ENCODE results near the gene ACER3. TPM values are rescaled to one million over a fixed set of nuclear protein-coding genes. Genes with fewer than 3 reads are reported as not detected.
"Not testable (repeated sequence)": the region's sequence is repeated elsewhere in the genome, so short reads cannot be mapped to it uniquely, and the experiment has no call there.

The ACER3 gene
- total RNA-seq, 4 donors from 2014 or later: 11.5 to 29.3 (median 17.9) TPM

DNA sequence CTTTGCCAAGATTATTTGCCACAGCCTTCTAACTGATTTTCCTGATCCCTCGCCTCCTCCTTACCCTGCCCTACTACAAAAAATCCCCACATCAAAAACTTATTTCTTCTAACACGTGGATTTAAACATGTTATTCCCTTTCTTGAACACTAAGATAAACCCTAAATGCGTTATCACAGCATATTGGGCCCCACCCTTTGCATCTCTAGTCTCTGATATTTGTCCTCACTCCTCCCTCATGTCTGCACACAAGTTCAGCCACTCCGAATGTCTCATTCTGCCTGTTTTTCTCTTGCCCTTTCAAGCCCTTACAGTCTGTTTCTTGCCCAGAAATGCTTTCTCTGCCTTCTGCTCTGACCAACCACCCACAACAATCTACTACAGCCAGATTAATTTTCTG lies 10.6 kb upstream of the ACER3 start:
- intact Hi-C loops (cut with DNase I): no loop called here
- WGBS, 2 donors: 81% methylated on average over 4 of the region's 4 CpGs
- no peaks in the 10 kb centered on the region for H3K9me3 ChIP-seq
- H3K27me3 ChIP-seq: no peaks in the 10 kb centered on the region
- H3K36me3 ChIP-seq: no peaks in the 10 kb centered on the region
- H3K4me1 ChIP-seq: no peaks in the 10 kb centered on the region
- H3K27ac ChIP-seq: no peak overlapping the region
- TF ChIP-seq CTCF (IDR thresholded peaks at IDR 0.05) (no peak), POLR2A (IDR thresholded peaks at IDR 0.05) (no peak)
- no peak for DNase-seq
- H3K4me3 ChIP-seq (replicated peaks in 1 of 3): no peak overlapping the region

GRCh38 chr11:76850815-76851214 lies 9.9 kb upstream of the ACER3 start:
- Histone ChIP-seq H3K27me3 (no peaks in the 10 kb centered on the region), H3K27ac (no peak overlapping the region), H3K36me3 (no peaks in the 10 kb centered on the region), H3K4me1 (no peaks in the 10 kb centered on the region), H3K4me3 (replicated peaks in 1 of 3) (no peak overlapping the region), H3K9me3 (no peaks in the 10 kb centered on the region)
- no peak for DNase-seq
- intact Hi-C loops (cut with DNase I): no loop called here
- no peak for TF ChIP-seq POLR2A (IDR thresholded peaks at IDR 0.05)
- no peak for TF ChIP-seq CTCF (IDR thresholded peaks at IDR 0.05)
- 96 to 98% methylated on average over 6 of the region's 6 CpGs for WGBS, 2 donors

GRCh38 chr11:76854709-76855108 lies 6.0 kb upstream of the ACER3 start:
- TF ChIP-seq CTCF (IDR thresholded peaks at IDR 0.05): no peak
- TF ChIP-seq POLR2A (IDR thresholded peaks at IDR 0.05): no peak
- Histone ChIP-seq H3K4me3 (replicated peaks in 1 of 3) (no peak overlapping the region), H3K36me3 (no peaks in the 10 kb centered on the region), H3K9me3 (no peaks in the 10 kb centered on the region), H3K27me3 (no peaks in the 10 kb centered on the region), H3K27ac (no peak overlapping the region), H3K4me1 (no peaks in the 10 kb centered on the region)
- DNase-seq: no peak
- 93 to 96% methylated on average over 1 of the region's 1 CpG for WGBS, 2 donors
- intact Hi-C loops (cut with DNase I): no loop called here

DNA sequence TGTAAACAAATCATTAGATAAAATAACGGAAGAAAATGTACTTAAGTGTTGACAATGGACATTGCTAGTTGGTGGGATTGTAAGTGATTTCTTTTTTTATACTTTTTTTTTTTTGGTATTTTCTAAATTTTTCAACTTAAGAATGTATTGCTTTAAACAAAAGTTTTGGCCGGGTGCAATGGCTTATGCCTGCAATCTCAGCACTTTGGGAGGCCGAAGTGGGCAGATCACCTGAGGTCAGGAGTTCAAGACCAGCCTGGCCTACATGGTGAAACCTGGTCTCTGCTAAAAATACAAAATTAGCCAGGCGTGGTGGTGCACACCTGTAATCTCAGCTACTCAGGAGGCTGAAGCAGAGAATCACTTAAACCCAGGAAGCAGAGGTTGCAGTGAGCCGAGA lies 5.0 kb upstream of the ACER3 start:
- H3K4me1 ChIP-seq; H3K4me3 ChIP-seq (replicated peaks in 1 of 3); H3K36me3 ChIP-seq; intact Hi-C loops (cut with DNase I); H3K9me3 ChIP-seq; DNase-seq; H3K27me3 ChIP-seq; H3K27ac ChIP-seq: not testable (repeated sequence)
- 86 to 88% methylated on average over 5 of the region's 5 CpGs for WGBS, 2 donors

GRCh38 chr11:76856106-76856505 lies 4.6 kb upstream of the ACER3 start:
- Histone ChIP-seq H3K4me3 (replicated peaks in 1 of 3) (no peak overlapping the region), H3K36me3 (no peaks in the 10 kb centered on the region), H3K27ac (no peak overlapping the region), H3K27me3 (no peaks in the 10 kb centered on the region), H3K4me1 (peaks cover 1 to 3% of the 10 kb centered on the region in 2 donors), H3K9me3 (no peaks in the 10 kb centered on the region)
- intact Hi-C loops (cut with DNase I): no loop called here
- DNase-seq: no peak
- TF ChIP-seq POLR2A (IDR thresholded peaks at IDR 0.05) (no peak), CTCF (IDR thresholded peaks at IDR 0.05) (no peak)

GRCh38 chr11:76856571-76856970 lies 4.1 kb upstream of the ACER3 start:
- TF ChIP-seq POLR2A (IDR thresholded peaks at IDR 0.05) (no peak), CTCF (IDR thresholded peaks at IDR 0.05) (no peak)
- Histone ChIP-seq H3K36me3 (no peaks in the 10 kb centered on the region), H3K4me3 (replicated peaks in 1 of 3) (no peak overlapping the region), H3K4me1 (peaks cover 6% of the 10 kb centered on the region in 2 donors), H3K9me3 (no peaks in the 10 kb centered on the region), H3K27me3 (no peaks in the 10 kb centered on the region), H3K27ac (no peak overlapping the region)
- intact Hi-C loops (cut with DNase I): no loop called here
- 92 to 97% methylated on average over 2 of the region's 2 CpGs for WGBS, 2 donors
- DNase-seq: no peak

All from thyroid gland (tissue), 4 donors.